ENCODE results near the gene HNRNPR.
A peak's percentile ranks its signal among the peaks of the same experiment; 100 is the strongest.

HNRNPR gene

DNA sequence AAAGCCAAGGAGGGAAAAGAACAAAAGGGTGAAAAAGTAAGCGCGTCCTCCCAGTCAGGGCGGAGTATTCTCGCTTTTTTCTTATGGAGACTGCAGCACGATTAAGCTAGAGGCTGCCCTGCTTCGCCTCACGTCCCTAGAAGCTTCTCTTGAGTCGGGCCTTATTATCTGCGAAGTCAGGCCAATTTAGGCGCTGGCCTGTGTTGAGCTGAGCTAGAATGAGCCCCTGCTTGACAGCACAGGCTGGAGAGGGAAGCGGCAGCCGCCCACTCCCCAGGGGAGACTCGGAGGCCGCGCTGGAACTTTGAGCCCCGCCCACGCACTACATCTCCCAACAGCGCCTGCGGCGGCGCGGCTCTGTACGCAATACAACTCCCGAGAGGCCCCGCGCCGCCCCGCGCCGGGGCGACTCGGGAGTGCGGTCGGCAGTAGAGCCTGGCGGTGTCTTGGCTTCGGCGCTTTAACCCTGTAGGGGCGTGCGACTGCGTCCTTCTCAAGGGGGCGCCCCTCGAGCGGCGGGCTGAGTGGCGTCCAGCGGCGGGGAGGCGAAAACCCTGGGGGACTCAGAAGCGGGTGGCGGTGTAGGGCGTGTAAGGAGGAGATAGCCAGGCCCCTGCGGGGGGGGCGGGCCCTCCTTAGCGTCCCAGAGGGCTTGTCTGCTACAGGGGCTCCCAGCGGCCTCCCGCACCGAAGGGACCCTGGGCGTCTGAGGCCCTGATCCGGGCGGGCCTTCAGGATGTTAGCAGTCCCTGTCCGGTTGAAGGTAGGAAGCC, 24.7 kb upstream of the HNRNPR start:
- peak; percentile 91 for DNase-seq

DNA sequence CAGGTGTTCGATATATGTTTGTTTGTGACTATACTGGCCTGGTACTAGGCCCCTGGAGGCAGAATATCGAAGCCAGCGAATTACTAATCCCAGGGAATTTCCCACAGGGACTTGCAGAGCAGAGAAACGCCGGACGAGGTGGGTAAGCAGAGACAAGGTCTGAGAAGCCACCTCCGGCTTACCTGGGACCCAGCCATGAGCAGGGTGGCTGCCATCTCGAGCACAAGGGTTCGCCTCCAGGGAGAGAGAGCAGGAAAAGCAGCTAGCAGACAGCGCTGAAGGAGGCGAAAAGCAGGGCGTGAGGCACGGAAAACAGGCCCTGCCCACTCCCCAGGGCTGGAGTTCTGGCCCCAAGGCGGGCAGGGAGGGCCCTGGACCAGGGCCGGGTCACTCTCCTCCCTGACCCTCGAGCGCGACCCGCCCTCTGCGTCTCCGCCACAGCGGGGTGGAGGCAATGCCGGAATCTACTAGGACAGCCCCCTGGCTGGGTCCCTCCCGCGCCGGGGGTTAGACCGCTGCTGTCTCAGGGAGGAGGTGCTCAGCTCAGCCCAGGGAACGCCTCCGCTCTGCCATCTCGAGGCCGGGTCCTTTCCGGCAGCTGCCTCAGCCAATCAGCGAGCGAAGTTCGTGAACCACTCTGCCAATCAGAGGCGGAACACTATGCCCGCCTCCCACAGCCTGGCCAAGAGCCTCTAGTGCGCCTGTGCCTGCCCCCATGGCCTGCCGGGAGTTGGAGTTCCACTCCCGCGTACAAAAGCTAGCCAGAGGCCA, 23.9 kb upstream of the HNRNPR start:
- DNase-seq = peak; percentile 98

DNA sequence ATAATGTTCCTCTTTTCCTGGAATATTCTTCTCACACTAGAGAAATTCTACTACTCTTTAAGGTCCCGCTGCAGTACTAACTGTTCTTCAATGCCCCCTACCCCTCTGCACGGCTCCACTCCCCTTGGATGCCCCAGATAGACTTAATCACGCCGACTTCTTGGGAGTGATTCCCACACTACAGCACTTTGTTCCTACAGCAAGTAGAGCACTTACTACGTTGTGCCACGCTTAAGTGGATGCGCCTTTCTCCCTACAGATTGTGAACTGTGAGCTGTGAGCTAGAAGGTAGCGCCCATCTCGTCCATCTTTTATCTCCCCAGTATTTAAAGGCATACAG, 23.3 kb upstream of the HNRNPR start:
- no peak for DNase-seq

DNA sequence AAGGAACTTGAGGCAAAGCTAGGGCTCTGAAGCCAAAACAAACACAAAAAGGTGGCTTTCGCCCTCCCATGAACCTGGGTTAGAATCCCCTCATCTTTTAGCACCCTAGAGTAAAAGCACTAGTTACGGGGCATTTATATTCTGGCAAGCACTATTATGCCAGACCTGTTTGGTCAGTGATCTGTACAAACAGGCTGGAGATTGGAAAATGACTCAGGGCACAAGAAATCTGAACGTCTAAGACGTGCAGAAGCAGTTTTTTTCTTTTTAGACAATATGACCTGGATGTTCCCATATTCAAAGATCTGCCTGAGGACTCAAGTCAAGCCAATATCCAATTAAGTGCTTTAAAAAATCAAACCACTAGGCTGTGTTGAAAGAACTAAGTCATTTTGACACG, 22.5 kb upstream of the HNRNPR start:
- DNase-seq = no peak

DNA sequence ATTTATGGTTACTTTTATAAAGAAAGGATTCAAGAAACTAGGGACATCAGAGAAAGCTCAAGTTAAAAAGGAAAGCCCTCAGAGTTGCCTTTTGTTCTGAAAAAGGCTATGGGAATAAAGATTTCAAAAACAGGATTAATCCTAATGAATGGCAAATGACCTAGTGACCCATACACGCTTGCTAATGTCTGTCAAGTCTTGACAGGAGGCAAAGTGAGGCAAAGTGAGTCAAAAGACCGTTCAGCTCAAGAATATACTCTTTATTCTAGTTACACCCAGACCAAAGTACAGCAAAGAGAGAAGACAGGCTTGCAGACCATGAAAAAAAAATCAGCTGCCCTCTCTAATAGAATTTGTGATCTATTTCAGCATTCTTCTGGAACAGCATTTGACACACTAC, 22.1 kb upstream of the HNRNPR start:
- no peak for DNase-seq

DNA sequence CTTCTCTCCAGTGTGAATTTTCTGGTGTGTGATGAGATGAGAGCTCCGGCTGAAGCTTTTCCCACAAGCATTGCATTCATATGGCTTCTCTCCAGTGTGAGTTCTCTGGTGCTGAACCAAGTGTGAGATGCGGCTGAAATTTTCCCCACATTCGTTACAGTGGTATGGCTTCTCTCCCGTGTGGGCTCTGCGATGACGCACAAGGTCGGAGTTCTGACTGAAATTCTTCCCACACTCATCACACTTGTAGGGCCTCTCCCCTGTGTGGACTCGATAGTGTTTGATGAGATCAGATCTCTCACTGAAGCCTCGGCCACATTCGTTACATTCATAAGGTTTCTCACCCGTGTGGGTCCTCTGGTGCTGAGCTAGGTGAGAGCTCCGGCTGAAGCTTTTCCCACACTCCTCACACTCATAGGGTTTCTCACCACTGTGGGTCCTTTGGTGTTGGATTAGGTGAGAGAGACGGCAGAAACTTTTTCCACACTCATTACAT, 18.2 kb upstream of the HNRNPR start:
- no peak for DNase-seq

DNA sequence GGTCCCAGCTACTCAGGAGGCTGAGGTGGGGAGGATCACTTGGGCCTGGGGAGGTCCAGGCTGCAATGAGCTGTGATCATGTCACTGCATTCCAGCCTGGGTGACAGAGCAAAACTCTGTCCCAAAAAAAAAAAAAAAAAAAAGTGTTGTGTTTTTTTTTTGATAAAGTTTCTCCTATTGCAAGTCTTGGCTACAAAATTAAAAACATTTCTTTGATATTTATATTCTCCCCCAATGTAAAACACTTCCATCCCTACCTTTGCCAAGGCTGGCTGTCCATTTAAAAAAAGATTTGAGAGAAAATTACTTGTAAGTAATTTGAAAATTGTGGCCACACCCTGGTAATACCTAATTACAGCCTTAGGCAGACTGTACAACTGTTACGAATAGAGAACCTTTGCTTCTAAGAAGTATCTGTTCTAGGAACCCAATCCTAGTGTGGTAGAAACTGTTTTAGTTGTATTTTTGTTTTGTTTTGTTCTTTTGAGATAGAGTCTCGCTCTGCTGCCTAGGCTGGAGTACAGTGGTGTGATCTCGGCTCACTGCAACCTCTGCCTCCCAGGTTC, 14.3 kb upstream of the HNRNPR start:
- DNase-seq = no peak

DNA sequence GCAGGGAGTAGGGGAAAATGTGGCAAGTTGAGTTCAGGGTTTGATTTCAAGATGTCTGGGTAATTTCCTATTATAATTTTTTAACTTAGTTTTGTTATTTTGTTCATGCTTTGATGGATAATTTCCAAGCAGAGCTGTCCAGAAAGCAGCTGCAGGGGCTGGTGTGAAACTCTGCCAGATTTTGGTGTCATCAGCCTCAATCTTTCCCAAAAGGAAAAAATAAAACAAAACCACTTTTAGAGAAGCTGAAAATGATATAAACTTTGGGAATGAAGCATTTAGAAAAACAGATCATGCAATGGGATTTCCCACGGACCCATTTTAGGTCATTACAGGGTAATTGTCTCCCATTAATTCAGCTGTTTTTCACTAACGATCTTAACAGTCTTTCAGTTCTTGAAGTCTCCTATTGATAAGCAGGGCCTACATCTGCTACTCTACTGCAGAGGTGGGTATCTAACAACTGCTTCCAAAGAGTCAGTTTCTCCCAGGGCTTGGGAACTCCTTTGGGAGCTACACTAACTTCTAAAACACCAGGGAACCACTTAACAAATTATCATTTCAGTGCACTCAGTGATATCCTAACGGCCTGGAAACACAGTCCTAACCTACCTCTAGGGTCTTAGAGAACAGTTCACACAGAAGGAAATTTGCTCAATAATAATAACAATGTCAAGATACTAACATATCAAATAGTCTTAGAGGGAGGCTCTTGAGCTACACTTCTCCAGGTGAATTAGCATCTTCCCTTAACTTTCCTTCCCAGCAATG, 13.2 kb upstream of the HNRNPR start:
- DNase-seq = no peak

DNA sequence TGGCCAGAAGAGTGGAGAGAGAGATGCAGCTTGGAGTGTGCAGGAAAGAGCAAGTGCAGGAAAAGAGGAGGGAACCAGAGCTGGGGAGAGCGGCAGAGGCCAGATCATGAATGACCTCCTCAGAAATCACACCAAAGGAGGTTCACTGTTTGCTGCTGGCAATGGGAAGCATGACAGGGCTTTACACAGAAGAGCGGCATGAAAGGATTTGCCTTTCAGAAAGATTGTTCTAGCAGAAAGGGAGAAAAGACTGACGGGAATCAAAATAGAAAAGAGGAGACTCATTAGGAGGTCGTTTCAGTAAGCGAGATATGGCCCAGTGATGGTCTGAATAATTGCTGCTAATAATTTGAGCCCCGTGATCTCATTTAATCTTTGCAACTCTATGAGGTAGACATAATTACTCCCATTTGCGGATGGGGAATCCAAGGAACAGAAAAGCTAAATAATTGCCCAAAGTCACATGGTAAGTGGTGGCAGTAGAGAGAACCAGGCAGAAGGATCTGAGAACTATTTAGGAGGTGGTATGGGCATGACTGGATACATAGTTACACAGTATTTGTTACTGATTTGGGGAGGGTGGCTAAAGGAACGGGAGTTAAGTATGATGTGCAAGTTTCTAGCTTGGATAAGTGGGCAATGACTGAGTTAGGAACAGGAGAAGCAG, 12.5 kb upstream of the HNRNPR start:
- no peak for DNase-seq

DNA sequence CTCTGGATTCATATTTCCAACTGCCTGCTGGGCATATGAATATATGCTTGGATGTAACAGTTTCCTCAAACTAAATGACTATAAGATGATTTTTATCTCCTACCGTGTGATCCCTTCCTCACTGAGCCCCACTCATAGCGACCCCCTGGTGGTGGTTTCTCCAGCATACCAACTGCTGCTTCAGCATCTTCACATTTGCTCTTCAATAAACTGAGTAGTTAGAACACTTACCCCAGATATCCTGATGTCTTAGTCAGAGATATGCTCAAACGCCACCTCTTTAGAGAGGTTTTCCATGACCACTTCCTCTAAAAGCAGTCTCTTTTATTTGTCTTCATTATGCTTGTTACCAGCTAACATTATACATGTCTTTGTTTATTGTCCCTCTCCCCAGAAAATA, 10.2 kb upstream of the HNRNPR start:
- DNase-seq = no peak

DNA sequence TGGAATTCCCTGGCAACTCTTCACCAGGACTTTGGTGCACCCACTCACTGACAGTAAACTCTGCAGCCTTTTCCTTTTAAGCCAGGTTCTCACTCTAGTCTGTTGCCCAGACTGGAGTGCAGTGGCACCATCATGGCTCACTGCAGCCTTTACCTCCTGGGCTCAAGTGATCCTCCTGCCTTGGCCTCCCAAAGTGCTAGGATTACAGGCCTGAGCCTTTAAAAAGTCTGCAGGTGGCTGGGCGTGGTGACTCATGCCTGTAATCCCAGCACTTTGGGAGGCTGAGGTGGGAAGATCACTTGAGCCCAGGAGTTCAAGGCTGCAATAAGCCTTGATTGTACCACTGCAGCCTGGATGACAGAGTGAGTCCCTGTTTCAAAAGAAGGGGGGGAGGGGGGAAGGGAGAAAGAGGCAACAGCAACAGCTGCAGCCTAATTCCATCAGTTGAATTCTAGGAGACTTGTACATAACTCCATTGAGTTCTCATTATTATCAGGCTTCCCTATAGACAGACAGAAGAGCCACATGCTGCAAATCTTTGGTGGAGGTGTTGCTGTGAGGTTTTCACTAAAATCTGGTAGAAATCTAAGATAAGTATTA, 8.1 kb upstream of the HNRNPR start:
- no peak for DNase-seq

DNA sequence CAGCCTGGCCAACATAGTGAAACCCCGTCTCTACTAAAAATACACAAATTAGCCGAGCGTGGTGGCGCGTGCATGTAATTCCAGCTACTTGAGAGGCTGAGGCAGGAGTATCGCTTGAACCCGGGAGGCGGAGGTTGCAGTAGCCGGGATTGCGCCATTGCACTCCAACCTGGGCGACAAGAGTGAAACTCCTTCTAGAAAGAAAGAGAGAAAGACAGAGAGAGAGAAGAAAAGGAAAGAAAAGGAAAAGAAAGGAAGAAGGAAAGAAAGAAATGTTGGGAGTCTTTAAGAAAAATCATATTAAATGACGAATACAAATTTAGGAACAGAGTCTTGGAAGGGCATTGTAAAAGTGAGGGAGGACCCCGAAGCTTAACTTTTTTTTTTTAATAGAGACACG, 1.8 kb upstream of the HNRNPR start:
- DNase-seq = no peak

DNA sequence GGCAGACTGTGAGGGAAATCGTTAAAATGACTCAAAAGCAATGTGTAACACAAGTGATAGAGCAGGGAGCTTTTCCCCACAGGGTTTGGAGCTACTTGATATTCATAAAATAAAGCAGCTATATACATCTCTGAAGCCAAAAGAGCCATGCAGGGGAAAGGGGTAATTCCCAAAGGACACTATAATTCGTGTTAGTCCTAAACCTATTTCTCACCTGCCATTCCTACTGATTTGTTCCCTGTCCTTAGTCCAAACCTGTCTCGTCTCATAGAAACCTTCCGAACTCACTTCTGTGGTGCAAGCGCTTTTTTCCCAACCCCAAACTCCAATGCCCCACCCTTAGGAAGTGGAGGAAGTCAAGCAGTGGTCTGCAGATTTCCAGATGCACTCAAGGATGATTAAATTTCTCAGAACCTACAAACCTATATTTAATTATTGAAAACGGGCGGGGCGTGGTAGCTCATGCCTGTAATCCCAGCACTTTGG, 946 bp upstream of the HNRNPR start:
- DNase-seq = no peak

DNA sequence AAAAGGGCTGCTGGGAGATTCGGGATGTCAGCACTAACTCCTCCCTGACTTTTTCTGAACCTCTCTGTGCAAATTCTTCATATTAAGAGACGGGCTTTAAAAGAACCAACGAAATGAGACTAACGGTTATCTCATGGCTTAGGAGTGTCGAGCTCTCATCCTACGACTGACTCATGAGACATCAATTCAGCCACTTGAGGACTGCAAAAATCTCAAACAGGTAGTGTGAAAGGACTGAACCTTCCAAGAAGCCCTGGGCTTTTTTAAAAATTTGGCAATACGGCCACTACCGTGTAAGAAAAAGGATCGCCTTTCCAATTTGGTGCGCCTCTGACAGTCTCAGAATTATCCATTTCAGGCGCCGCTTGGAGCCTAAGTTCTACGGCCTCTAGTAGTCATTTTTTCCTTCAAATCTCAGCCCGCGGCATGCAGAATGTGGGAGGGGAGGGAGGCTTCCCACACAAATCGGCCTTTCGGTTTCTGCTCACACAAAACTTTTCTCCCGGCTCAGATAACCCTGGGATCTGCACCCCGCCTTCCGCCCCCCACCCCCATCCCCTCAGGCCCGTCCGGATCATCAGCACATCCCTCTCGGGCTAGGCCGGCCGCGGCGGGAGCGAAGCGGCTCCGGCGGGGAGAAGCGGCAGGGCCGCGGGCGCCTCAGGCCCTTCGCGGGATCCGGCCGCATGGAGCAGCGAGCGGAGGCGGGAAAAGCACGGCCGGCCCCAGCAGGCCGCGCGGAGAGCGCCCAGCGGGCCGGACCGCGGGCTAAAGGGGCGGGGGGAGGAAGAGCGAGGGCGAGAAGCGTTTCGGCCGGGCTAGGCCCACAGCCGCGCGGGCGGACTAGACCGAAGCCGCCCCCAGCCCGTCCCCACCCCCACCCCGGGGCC, 618 bp downstream of the HNRNPR start:
- peak; percentile 48 for DNase-seq

DNA sequence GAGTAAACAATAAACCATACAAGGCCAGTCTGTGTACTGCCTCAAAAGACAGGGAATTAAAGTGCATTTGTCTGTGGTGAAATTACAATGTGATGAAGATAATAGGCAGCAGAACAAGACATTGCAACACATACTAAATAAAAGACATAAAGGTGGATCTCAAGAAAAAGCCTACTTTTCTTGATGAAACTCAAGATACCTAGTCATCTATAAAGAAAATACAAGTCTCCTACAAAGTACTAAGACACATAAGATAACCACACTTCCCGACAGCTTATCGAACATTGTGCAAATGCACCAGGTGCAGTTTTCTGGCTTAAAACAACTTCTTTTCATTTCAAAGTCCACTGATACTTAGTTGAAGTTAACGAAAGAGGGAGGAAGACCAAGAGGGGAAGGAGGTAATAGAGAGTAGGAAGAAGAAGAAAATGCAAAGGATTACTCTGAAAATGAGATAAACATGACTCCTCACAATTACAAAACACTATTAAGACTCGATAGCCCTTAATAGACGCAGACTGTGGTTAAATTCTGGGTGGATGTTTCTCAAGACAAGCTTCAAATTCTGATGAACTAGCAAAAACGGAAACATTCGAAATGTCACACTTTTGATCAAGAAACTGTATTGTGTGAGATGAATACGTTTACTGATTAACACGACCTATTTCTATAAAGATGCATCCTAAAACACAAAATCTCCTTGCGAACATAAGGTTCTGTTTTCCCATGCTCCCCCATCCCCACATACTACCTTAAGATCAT, 2.0 kb downstream of the HNRNPR start:
- DNase-seq = no peak

DNA sequence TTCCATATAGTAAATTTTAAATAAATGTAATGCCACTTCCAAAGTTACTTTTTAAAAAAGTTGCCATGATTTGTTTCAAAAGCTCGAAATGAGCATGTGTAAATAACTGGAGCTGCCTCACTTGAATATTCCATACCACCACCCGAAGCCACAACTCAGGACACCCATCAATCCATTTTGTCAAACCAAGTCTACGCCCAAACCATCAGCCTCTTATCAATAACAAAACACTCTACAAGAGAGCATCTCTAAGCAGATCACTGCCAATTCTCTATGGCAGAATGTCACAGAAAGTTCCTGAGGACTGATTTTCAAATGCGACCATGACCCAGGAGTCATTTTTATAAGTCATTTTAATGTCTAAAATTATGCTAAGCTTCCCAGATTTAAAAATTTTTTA, 4.5 kb downstream of the HNRNPR start:
- DNase-seq = no peak

DNA sequence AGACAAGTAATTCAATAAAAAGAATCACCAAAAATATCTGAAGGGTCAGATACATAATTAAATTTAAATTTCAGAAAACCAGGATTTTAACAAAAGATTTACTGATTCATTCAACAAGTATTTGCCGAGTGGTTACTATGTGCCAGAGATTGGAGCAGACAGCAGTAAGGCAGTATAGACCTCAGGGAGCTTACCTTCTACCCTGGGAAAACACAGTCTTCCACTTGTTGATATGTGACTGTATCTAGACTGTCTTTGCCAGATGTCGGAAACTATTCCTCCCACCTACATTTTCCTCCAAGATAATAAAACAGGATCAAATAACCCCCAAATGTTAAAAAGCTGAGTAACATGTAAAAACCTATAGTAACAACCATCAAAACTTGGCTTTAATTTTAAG, 6.2 kb downstream of the HNRNPR start:
- no peak for DNase-seq

DNA sequence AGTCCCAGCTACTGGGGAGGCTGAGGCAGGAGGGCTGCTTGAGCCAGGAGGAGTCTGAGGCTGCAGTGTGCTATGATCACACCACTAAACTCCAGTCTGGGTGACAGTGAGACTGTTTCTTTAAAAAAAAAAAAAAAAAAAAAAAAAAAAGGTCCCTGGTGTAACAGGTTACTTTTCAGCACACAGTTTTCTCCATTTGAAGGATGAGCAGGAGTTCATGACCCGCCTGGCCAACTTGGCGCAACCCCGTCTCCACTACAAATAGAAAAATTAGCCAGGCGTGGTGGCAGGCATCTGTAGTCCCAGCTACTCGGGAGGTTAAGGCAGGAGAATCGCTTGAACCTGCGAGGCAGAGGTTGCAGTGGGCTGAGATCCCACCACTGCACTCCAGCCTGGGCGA, 12.4 kb downstream of the HNRNPR start:
- DNase-seq = no peak

DNA sequence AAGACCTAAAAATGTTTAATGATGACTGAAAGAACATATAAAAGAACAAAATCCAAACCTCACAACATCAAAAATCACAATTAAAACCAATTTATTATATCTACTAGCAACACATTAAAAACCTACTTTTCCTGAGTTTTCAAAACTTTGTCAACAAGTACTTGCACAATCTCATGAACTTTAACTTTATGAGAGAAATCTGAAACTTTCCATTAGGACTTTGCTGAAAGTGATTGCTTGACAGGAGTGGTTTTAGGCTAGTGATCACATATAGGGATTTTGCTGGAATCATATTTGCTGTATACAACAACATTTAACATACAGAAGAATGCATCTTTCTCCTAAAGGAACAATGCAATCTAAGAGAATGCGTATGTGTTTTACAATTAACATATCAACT, 13.2 kb downstream of the HNRNPR start:
- DNase-seq = no peak

DNA sequence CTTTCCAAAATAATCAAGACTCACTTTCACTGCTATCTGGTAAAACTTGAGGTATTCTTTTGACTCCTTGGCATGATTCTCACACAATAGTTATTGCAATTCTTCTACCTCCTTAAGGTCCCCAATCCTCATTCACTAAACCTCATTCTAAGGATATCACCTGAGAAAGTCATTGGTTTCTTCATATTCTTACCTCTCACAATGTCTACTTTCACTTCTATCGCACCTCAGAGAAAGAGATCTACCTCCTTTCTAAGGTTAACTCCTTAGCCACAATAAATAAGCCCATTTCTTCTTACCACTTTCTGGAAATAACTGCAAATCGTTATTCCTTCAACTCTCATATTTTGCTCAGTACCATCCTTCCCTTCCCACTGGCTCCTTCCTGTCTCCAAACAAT, 18.7 kb downstream of the HNRNPR start:
- DNase-seq = no peak
